GM21447 (cell line): ENCODE measurements around the gene TMEM154.

Experiments
- ATAC-seq: cut with Tn5 transposase; IDR thresholded peaks from one replicate; pipeline ENCODE4 v1.9.1; 2021; ENCODE audit not compliant: unreplicated experiment

TMEM154 gene

GRCh38 chr4:152696764-152697261 lies 17.0 kb upstream of the TMEM154 start:
- ATAC-seq, result peak; percentile 99

- ATAC-seq, result no peak
Observed at GRCh38 chr4:152693871-152694270, 14.1 kb upstream of the TMEM154 start.

GRCh38 chr4:152691761-152692160 lies 12.0 kb upstream of the TMEM154 start:
- no peak for ATAC-seq

- no peak for ATAC-seq
Observed at GRCh38 chr4:152690706-152691651, 11.2 kb upstream of the TMEM154 start.

GRCh38 chr4:152689615-152690501 lies 10.1 kb upstream of the TMEM154 start:
- ATAC-seq, result no peak

- ATAC-seq, result no peak
Observed at GRCh38 chr4:152687974-152688599, 8.3 kb upstream of the TMEM154 start.

GRCh38 chr4:152686452-152687013 lies 6.7 kb upstream of the TMEM154 start:
- no peak for ATAC-seq

- no peak for ATAC-seq
Observed at GRCh38 chr4:152684587-152684986, 4.8 kb upstream of the TMEM154 start.

- peak; percentile 51 for ATAC-seq
Observed at GRCh38 chr4:152684007-152684406, 4.2 kb upstream of the TMEM154 start.

- ATAC-seq, result no peak
Observed at GRCh38 chr4:152682143-152682941, 2.5 kb upstream of the TMEM154 start.

- no peak for ATAC-seq
Observed at GRCh38 chr4:152680988-152681603, 1.3 kb upstream of the TMEM154 start.

GRCh38 chr4:152678841-152679240 lies 956 bp downstream of the TMEM154 start:
- ATAC-seq, result no peak

- no peak for ATAC-seq
Observed at GRCh38 chr4:152677117-152677516, 2.7 kb downstream of the TMEM154 start.

- peak; percentile 40 for ATAC-seq
Observed at GRCh38 chr4:152676052-152676854, 3.5 kb downstream of the TMEM154 start.

- no peak for ATAC-seq
Observed at GRCh38 chr4:152674359-152674758, 5.4 kb downstream of the TMEM154 start.

- no peak for ATAC-seq
Observed at GRCh38 chr4:152673489-152673888, 6.3 kb downstream of the TMEM154 start.

GRCh38 chr4:152672206-152673092 lies 7.3 kb downstream of the TMEM154 start:
- no peak for ATAC-seq
